Right renal pelvis (tissue), 4 donors: Measurements from ENCODE around the gene ZNF669. TPM values are rescaled to one million over a fixed set of nuclear protein-coding genes. Genes with fewer than 3 reads are reported as not detected.
"Not testable (repeated sequence)": the region's sequence is repeated elsewhere in the genome, so short reads cannot be mapped to it uniquely, and the experiment has no call there.

ENCODE experiments used
- DNase-seq, 4 donors: peaks; one replicate each; pipeline ENCODE4 v3.0.0-alpha.2; 2013; ENCODE audit warnings: low read depth in 4 of 4, low spot score in 3 of 4, missing footprints in 1 of 4
- polyA plus RNA-seq, 4 donors: library from polyadenylated mRNA; unstranded; fragments of 120-200 nt; gene quantifications; one replicate each; pipeline ENCODE4 v1.2.1, GENCODE V29; 2013; ENCODE audit not compliant: insufficient read length in 4 of 4

Gene ZNF669
- 10 to 100 TPM; 14.1 to 16.1 (median 14.3) TPM for polyA plus RNA-seq

- DNase-seq: peak; percentile 89 to 95 (median 92)
Measured at GRCh38 chr1:247103859-247104591, at the start of gene ZNF669. TSS of gene ZNF669 (minus strand) at chr1:247104356. CDS start at chr1:247104199, 157 bp downstream.

GRCh38 chr1:247147781-247148180 lies 43.6 kb upstream of the ZNF669 start:
- DNase-seq: no peak

GRCh38 chr1:247147120-247147519 lies 43.0 kb upstream of the ZNF669 start:
- not testable (repeated sequence) for DNase-seq

GRCh38 chr1:247146671-247147070 lies 42.5 kb upstream of the ZNF669 start:
- DNase-seq: no peak

GRCh38 chr1:247145279-247145678 lies 41.1 kb upstream of the ZNF669 start:
- DNase-seq: no peak

GRCh38 chr1:247139557-247139956 lies 35.4 kb upstream of the ZNF669 start:
- DNase-seq: not testable (repeated sequence)

- DNase-seq: no peak
Measured at GRCh38 chr1:247131236-247131635, 27.1 kb upstream of the ZNF669 start.

GRCh38 chr1:247127519-247128282 lies 23.5 kb upstream of the ZNF669 start:
- DNase-seq: not testable (repeated sequence)

- not testable (repeated sequence) for DNase-seq
Measured at GRCh38 chr1:247126601-247127000, 22.4 kb upstream of the ZNF669 start.

- DNase-seq: not testable (repeated sequence)
Measured at GRCh38 chr1:247126166-247126565, 22.0 kb upstream of the ZNF669 start.

- no peak for DNase-seq
Measured at GRCh38 chr1:247121382-247121781, 17.2 kb upstream of the ZNF669 start.

- DNase-seq: not testable (repeated sequence)
Measured at GRCh38 chr1:247120408-247120668, 16.2 kb upstream of the ZNF669 start.

- DNase-seq: no peak
Measured at GRCh38 chr1:247119600-247120407, 15.6 kb upstream of the ZNF669 start.

GRCh38 chr1:247118946-247119446 lies 14.8 kb upstream of the ZNF669 start:
- DNase-seq: no peak

- DNase-seq: no peak
Measured at GRCh38 chr1:247115545-247115944, 11.4 kb upstream of the ZNF669 start.

GRCh38 chr1:247115141-247115510 lies 11.0 kb upstream of the ZNF669 start:
- DNase-seq: no peak

GRCh38 chr1:247114351-247115140 lies 10.4 kb upstream of the ZNF669 start:
- no peak for DNase-seq

GRCh38 chr1:247113733-247114271 lies 9.6 kb upstream of the ZNF669 start:
- no peak for DNase-seq

- no peak for DNase-seq
Measured at GRCh38 chr1:247113094-247113497, 8.9 kb upstream of the ZNF669 start.

GRCh38 chr1:247112479-247112781 lies 8.3 kb upstream of the ZNF669 start:
- no peak for DNase-seq
